ENCODE results near the gene PGLYRP3. TPM values are rescaled to one million over a fixed set of nuclear protein-coding genes. Genes with fewer than 3 reads are reported as not detected.

PGLYRP3 gene
- total and polyA plus RNA-seq, 7 donors: not detected

- peaks cover 0 to 2% (median 0%) of the 10 kb centered on the region in 3 donors for H3K27me3 ChIP-seq (ENCODE audit: insufficient read depth in 3 of 3, low read length in 2 of 3)
- WGBS, 3 donors: 81 to 85% (median 85%) methylated on average over 6 of the region's 6 CpGs
- intact Hi-C loops (cut with DNase I): no loop called here
- no peak for ATAC-seq
- no peak overlapping the region for H3K27ac ChIP-seq
- no peaks in the 10 kb centered on the region for H3K36me3 ChIP-seq (ENCODE audit: insufficient read depth in 1 of 2, low read depth in 1 of 2)
- no peaks in the 10 kb centered on the region for H3K4me1 ChIP-seq
- TF ChIP-seq, protein P1, sequence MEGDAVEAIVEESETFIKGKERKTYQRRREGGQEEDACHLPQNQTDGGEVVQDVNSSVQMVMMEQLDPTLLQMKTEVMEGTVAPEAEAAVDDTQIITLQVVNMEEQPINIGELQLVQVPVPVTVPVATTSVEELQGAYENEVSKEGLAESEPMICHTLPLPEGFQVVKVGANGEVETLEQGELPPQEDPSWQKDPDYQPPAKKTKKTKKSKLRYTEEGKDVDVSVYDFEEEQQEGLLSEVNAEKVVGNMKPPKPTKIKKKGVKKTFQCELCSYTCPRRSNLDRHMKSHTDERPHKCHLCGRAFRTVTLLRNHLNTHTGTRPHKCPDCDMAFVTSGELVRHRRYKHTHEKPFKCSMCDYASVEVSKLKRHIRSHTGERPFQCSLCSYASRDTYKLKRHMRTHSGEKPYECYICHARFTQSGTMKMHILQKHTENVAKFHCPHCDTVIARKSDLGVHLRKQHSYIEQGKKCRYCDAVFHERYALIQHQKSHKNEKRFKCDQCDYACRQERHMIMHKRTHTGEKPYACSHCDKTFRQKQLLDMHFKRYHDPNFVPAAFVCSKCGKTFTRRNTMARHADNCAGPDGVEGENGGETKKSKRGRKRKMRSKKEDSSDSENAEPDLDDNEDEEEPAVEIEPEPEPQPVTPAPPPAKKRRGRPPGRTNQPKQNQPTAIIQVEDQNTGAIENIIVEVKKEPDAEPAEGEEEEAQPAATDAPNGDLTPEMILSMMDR (IDR thresholded peaks at IDR 0.05): no peak
- no peaks in the 10 kb centered on the region for H3K9me3 ChIP-seq
- no peak overlapping the region for H3K4me3 ChIP-seq
- no peak for DNase-seq
Measured at GRCh38 chr1:153305682-153306081, 7.1 kb downstream of the PGLYRP3 start.

DNA sequence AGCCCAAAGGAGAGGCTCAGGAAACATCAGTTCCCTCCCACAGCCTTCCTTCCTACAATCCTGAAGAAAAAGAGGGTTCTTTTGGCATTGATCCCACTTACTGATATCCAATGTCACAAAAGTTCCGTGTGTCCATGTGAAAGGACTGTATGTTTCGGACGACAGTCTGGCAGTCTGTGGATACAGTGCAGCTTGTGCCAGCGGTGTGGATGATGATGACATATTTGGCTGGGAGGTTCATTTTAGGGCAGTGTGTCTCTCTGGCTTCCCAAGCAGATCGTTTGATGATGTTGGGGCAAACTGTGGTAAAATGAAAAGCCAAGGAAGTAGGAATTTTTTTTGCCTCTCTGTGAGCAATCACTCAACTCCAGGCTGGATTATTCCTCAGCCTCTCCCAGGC is 10.4 kb downstream of the PGLYRP3 start:
- H3K9me3 ChIP-seq: no peaks in the 10 kb centered on the region
- ATAC-seq: no peak
- no peaks in the 10 kb centered on the region for H3K36me3 ChIP-seq (ENCODE audit: insufficient read depth in 1 of 2, low read depth in 1 of 2)
- TF ChIP-seq, protein P1 (IDR thresholded peaks at IDR 0.05): no peak
- peaks cover 0 to 2% (median 0%) of the 10 kb centered on the region in 3 donors for H3K27me3 ChIP-seq (ENCODE audit: insufficient read depth in 3 of 3, low read length in 2 of 3)
- no peak overlapping the region for H3K4me3 ChIP-seq
- intact Hi-C loops (cut with DNase I): no loop called here
- 17 to 29% (median 28%) methylated on average over 5 of the region's 5 CpGs for WGBS, 3 donors
- DNase-seq: no peak
- H3K27ac ChIP-seq: no peak overlapping the region
- H3K4me1 ChIP-seq: no peaks in the 10 kb centered on the region

GRCh38 chr1:153293851-153294250 is 18.9 kb downstream of the PGLYRP3 start:
- peaks cover 0 to 24% (median 4%) of the 10 kb centered on the region in 3 donors for H3K27me3 ChIP-seq (ENCODE audit: insufficient read depth in 3 of 3, low read length in 2 of 3)
- H3K9me3 ChIP-seq: no peaks in the 10 kb centered on the region
- DNase-seq: no peak
- WGBS, 3 donors: 62 to 71% (median 70%) methylated on average over 9 of the region's 9 CpGs
- no peaks in the 10 kb centered on the region for H3K4me1 ChIP-seq
- TF ChIP-seq, protein P1 (IDR thresholded peaks at IDR 0.05): no peak
- no peaks in the 10 kb centered on the region for H3K36me3 ChIP-seq (ENCODE audit: insufficient read depth in 1 of 2, low read depth in 1 of 2)
- H3K4me3 ChIP-seq: no peak overlapping the region
- intact Hi-C loops (cut with DNase I): no loop called here
- no peak for ATAC-seq
- no peak overlapping the region for H3K27ac ChIP-seq

- Histone ChIP-seq H3K9me3 (no peaks in the 10 kb centered on the region), H3K4me3 (no peak overlapping the region), H3K4me1 (no peaks in the 10 kb centered on the region), H3K27me3 (ENCODE audit: insufficient read depth in 3 of 3, low read length in 2 of 3) (peaks cover 0 to 24% (median 4%) of the 10 kb centered on the region in 3 donors), H3K36me3 (ENCODE audit: insufficient read depth in 1 of 2, low read depth in 1 of 2) (no peaks in the 10 kb centered on the region), H3K27ac (no peak overlapping the region)
- WGBS, 3 donors: 74 to 75% (median 74%) methylated on average over 7 of the region's 7 CpGs
- ATAC-seq (no peak), DNase-seq (no peak)
- intact Hi-C loops (cut with DNase I): no loop called here
- TF ChIP-seq, protein P1 (IDR thresholded peaks at IDR 0.05): no peak
Measured at GRCh38 chr1:153293480-153293775, 19.3 kb downstream of the PGLYRP3 start.

- Histone ChIP-seq H3K4me1 (no peaks in the 10 kb centered on the region), H3K36me3 (ENCODE audit: insufficient read depth in 1 of 2, low read depth in 1 of 2) (no peaks in the 10 kb centered on the region), H3K9me3 (no peaks in the 10 kb centered on the region), H3K27ac (no peak overlapping the region), H3K4me3 (no peak overlapping the region), H3K27me3 (ENCODE audit: insufficient read depth in 3 of 3, low read length in 2 of 3) (peaks cover 0 to 24% (median 4%) of the 10 kb centered on the region in 3 donors)
- TF ChIP-seq, protein P1 (IDR thresholded peaks at IDR 0.05): no peak
- 49 to 55% (median 55%) methylated on average over 25 of the region's 25 CpGs for WGBS, 3 donors
- intact Hi-C loops (cut with DNase I): no loop called here
- DNase-seq (no peak), ATAC-seq (no peak)
Measured at GRCh38 chr1:153292740-153293479, 19.8 kb downstream of the PGLYRP3 start.
